HepG2 (cell line): ENCODE data around the gene ARL4D. TPM values are rescaled to one million over a fixed set of nuclear protein-coding genes. Genes with fewer than 3 reads are reported as not detected.

Experiments
- CCAR2 ChIP-seq: fragments of 200-400 bp; formaldehyde crosslinking; optimal IDR thresholded peaks from 2 replicates; pipeline ENCODE3; 2018; ENCODE audit warnings: low read depth, mild to moderate bottlenecking, low read length, moderate library complexity
- HCFC1 ChIP-seq: fragments of 150-350 bp; IDR thresholded peaks from 2 replicates; pipeline ENCODE4 v1.6.1; 2014; ENCODE audit warnings: low read depth, low read length
- KLF16 ChIP-seq, 2 experiments: sonication (generic) in 1 of 2; formaldehyde crosslinking in 1 of 2; IDR thresholded peaks; 2 replicates each; pipeline versions ENCODE4 v1.6.1 to v1.8.0; 2016 to 2023; ENCODE audit warnings: missing genetic modification reagents in 2 of 2, missing compliant biosample characterization in 1 of 2
- MAFF ChIP-seq: IDR thresholded peaks from 2 replicates; pipeline ENCODE4 v1.6.1; 2011; ENCODE audit warnings: low read depth, low read length, improper control_type of control experiment
- MATR3 ChIP-seq: sonication (generic); formaldehyde crosslinking; IDR thresholded peaks from 2 replicates; pipeline ENCODE4 v1.4.0; 2020; ENCODE audit warnings: missing genetic modification reagents
- MAZ ChIP-seq, 2 experiments: sonication (generic) in 1 of 2; formaldehyde crosslinking in 1 of 2; IDR thresholded peaks; 2 replicates each; pipeline versions ENCODE4 v1.5.0 to v1.6.1; 2012 to 2020; ENCODE audit warnings: low read depth in 2 of 2, mild to moderate bottlenecking in 2 of 2, borderline replicate concordance in 1 of 2, improper control_type of control experiment in 1 of 2, low read length in 1 of 2, missing genetic modification reagents in 1 of 2, moderate library complexity in 1 of 2
- NCOR1 ChIP-seq: fragments of 200-600 bp; sonication (generic); IDR thresholded peaks from 2 replicates; pipeline ENCODE4 v1.7.0; 2017; ENCODE audit warnings: antibody characterized with exemption, low read length, borderline replicate concordance
- NONO ChIP-seq, 2 experiments: fragments of 450-650 bp in 1 of 2; sonication (generic) in 1 of 2; formaldehyde crosslinking in 1 of 2; IDR thresholded peaks in 1 of 2; conservative IDR thresholded peaks in 1 of 2; 2 replicates each; pipeline versions ENCODE4 v1.6.1 to v1.8.0; 2017 to 2022; ENCODE audit warnings: mild to moderate bottlenecking in 1 of 2, missing genetic modification reagents in 1 of 2, moderate library complexity in 1 of 2
- NR2F1 ChIP-seq, 2 experiments: fragments of 450-650 bp in 1 of 2; formaldehyde crosslinking in 1 of 2; IDR thresholded peaks; 2 replicates each; pipeline versions ENCODE4 v1.5.0 to v1.6.1; 2016 to 2020; ENCODE audit warnings: mild to moderate bottlenecking in 1 of 2, missing compliant biosample characterization in 1 of 2, missing genetic modification reagents in 1 of 2, moderate library complexity in 1 of 2
- SOX5 ChIP-seq: IDR thresholded peaks from 2 replicates; pipeline ENCODE4 v1.6.1; 2016; ENCODE audit warnings: borderline replicate concordance
- SRSF1 ChIP-seq: fragments of 200-400 bp; formaldehyde crosslinking; optimal IDR thresholded peaks from 2 replicates; pipeline ENCODE3; 2017; ENCODE audit warnings: mild to moderate bottlenecking, low read depth, low read length, moderate library complexity
- TBL1XR1 ChIP-seq: fragments of 150-350 bp; IDR thresholded peaks from 2 replicates; pipeline ENCODE4 v1.6.1; 2014; ENCODE audit warnings: borderline replicate concordance, low read length; ENCODE audit not compliant: partially characterized antibody
- TBP ChIP-seq: sonication (generic); formaldehyde crosslinking; IDR thresholded peaks from 2 replicates; pipeline ENCODE4 v1.5.0; 2020; ENCODE audit warnings: missing genetic modification reagents
- ZNF251 ChIP-seq: sonication (generic); formaldehyde crosslinking; IDR thresholded peaks from 2 replicates; pipeline ENCODE4 v1.9.0; 2021; ENCODE audit warnings: mild to moderate bottlenecking, missing genetic modification reagents
- ZNF256 ChIP-seq: sonication (generic); formaldehyde crosslinking; conservative IDR thresholded peaks from 2 replicates; pipeline ENCODE4 v1.4.0; 2020; ENCODE audit warnings: missing genetic modification reagents
- ZNF460 ChIP-seq: sonication (generic); formaldehyde crosslinking; IDR thresholded peaks from 2 replicates; pipeline ENCODE4 v1.5.1; 2020; ENCODE audit warnings: missing genetic modification reagents, mild to moderate bottlenecking, borderline replicate concordance
- ZNF512B ChIP-seq: sonication (generic); formaldehyde crosslinking; IDR thresholded peaks from 2 replicates; pipeline ENCODE4 v1.5.1; 2020; ENCODE audit warnings: missing genetic modification reagents, mild to moderate bottlenecking, borderline replicate concordance
- ZNF549 ChIP-seq: sonication (generic); formaldehyde crosslinking; IDR thresholded peaks from 2 replicates; pipeline ENCODE4 v1.5.0; 2020; ENCODE audit warnings: missing genetic modification reagents
- ZNF660 ChIP-seq: sonication (generic); formaldehyde crosslinking; IDR thresholded peaks from 2 replicates; pipeline ENCODE4 v1.5.1; 2020; ENCODE audit warnings: mild to moderate bottlenecking, low read depth, missing genetic modification reagents, borderline replicate concordance
- ZNF720 ChIP-seq: sonication (generic); formaldehyde crosslinking; IDR thresholded peaks from 2 replicates; pipeline ENCODE4 v1.4.0; 2020; ENCODE audit warnings: missing genetic modification reagents
- ZNF749 ChIP-seq: sonication (generic); formaldehyde crosslinking; IDR thresholded peaks from 2 replicates; pipeline ENCODE4 v1.8.0; 2022; ENCODE audit warnings: mild to moderate bottlenecking, missing genetic modification reagents, moderate library complexity, borderline replicate concordance
- ZNF768 ChIP-seq: sonication (generic); formaldehyde crosslinking; IDR thresholded peaks from 2 replicates; pipeline ENCODE4 v1.4.0; 2020; ENCODE audit warnings: missing genetic modification reagents
- polyA plus RNA-seq, 8 experiments: library from polyadenylated mRNA; depleted of rRNA in 3 of 8; stranded (reverse) in 7 of 8; unstranded in 1 of 8; fragments of >200 nt; fragmentation: Illumina TruSeq in 4 of 8; extraction: Trizol in 4 of 8; gene quantifications; 2 replicates each; pipeline versions ENCODE4 v1.2.1 to v1.2.3, GENCODE V29; 2011 to 2016; ENCODE audit warnings: low read depth in 4 of 8, missing spikeins in 1 of 8, mixed read lengths in 1 of 8; ENCODE audit not compliant: insufficient read depth in 1 of 8
- total RNA-seq, 5 experiments: library from RNA; depleted of rRNA; stranded (reverse); fragments of >200 nt; fragmentation: Illumina TruSeq; extraction: Trizol; gene quantifications; 2 replicates each; pipeline ENCODE4 v1.2.3, GENCODE V29; 2016; ENCODE audit warnings: low read depth in 1 of 5
- TF ChIP-seq, protein P1 (sequence below): sonication (generic); formaldehyde crosslinking; IDR thresholded peaks from 2 replicates; pipeline ENCODE4 v1.5.1; 2020; ENCODE audit warnings: missing genetic modification reagents, mild to moderate bottlenecking, borderline replicate concordance
- TF ChIP-seq, protein P2 (sequence below): sonication (generic); formaldehyde crosslinking; conservative IDR thresholded peaks from 2 replicates; pipeline ENCODE4 v1.8.0; 2022; ENCODE audit warnings: low read depth, missing genetic modification reagents

The ARL4D gene
- total and polyA plus RNA-seq, 2 of the 13 experiments (the other 11 are each of a cell fraction or from before 2014, with no cell fraction given), result 9.0 to 25.9 TPM

DNA sequence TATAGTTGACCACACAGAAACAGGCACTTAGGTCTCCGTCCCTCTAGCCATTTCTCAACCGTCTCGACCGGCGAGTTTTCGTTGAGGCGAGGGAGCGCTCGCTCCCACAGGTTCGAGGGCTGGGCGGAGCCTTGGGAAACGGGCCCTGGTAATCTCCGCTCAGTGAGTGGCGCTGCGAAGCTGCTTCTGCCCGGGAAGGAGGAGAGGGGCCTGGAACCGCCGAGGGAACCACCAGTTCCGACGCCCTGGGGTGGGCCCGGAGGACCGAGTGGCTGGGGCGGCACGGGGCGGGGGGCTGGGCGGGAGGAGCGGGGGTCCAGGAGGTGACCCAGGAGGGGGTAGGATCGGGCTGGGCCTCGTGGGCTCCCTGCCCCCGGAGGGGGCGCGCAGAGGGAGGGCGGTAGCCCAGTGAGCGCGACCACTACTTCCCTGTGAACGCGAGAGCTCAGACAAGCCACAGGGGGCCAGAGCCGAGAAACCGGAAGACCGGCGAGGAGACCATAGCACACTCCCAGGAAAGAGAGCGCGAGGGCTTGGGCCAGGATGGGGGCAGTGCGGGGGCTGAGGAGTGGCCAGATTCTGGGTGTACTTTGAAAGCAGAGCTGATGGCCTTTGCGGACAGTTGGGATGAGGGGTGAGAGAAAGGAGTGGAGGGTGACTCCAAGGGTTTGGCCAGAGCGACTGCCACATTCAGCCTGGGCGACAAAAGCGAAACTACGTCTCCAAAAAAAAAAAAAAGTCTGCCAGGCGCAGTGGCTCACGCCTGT lies 29.9 kb upstream of the ARL4D start (continued):
- TF ChIP-seq ZNF256 (CRISPR knock-in tag) (0 out of 2 replicates have a peak, but pooled peaks have one; percentile 12), ZNF251 (CRISPR knock-in tag) (no peak), ZNF660 (CRISPR knock-in tag) (no peak), ZNF720 (CRISPR knock-in tag) (no peak), SOX5 (CRISPR knock-in tag) (0 out of 2 replicates have a peak, but pooled peaks have one; percentile 9), KLF16 (CRISPR knock-in tag; IDR thresholded peaks at IDR 0.05) (peak in 1 of 2 experiments; percentile 34; a peak in 1 of 4 replicates), ZNF460 (CRISPR knock-in tag) (peak; percentile 65; the same call in 1 of the 2 replicates), SRSF1 (peak; percentile 88), NR2F1 (CRISPR knock-in tag; IDR thresholded peaks at IDR 0.05) (no peak), ZNF749 (CRISPR knock-in tag) (0 out of 2 replicates have a peak, but pooled peaks have one; percentile 42), TBP (CRISPR knock-in tag) (no peak), HCFC1 (no peak), ZNF549 (CRISPR knock-in tag) (no peak), ZNF768 (CRISPR knock-in tag) (no peak), MAZ (IDR thresholded peaks at IDR 0.05; ENCODE audit: borderline replicate concordance, low read depth, low read length) (peak; percentile 81; the same call in 1 of the 2 replicates), MAZ (CRISPR knock-in tag; IDR thresholded peaks at IDR 0.05; ENCODE audit: low read depth) (peak; percentile 74), CCAR2 (no peak), MAFF (no peak), TBL1XR1 (no peak), NCOR1 (no peak), MATR3 (CRISPR knock-in tag) (no peak), ZNF512B (CRISPR knock-in tag) (peak; percentile 89; the same call in 1 of the 2 replicates), NONO (IDR thresholded peaks at IDR 0.05) (no peak), NONO (CRISPR knock-in tag; conservative IDR thresholded peaks at IDR 0.05) (peak; percentile 16; the same call in 1 of the 2 replicates)
- TF ChIP-seq, protein P1, sequence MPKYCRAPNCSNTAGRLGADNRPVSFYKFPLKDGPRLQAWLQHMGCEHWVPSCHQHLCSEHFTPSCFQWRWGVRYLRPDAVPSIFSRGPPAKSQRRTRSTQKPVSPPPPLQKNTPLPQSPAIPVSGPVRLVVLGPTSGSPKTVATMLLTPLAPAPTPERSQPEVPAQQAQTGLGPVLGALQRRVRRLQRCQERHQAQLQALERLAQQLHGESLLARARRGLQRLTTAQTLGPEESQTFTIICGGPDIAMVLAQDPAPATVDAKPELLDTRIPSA (CRISPR knock-in tag), result no peak
- TF ChIP-seq, protein P2, sequence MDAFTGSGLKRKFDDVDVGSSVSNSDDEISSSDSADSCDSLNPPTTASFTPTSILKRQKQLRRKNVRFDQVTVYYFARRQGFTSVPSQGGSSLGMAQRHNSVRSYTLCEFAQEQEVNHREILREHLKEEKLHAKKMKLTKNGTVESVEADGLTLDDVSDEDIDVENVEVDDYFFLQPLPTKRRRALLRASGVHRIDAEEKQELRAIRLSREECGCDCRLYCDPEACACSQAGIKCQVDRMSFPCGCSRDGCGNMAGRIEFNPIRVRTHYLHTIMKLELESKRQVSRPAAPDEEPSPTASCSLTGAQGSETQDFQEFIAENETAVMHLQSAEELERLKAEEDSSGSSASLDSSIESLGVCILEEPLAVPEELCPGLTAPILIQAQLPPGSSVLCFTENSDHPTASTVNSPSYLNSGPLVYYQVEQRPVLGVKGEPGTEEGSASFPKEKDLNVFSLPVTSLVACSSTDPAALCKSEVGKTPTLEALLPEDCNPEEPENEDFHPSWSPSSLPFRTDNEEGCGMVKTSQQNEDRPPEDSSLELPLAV (CRISPR knock-in tag), result no peak
